Measurements from ENCODE around the gene PAQR9.
"Not testable (repeated sequence)": the region's sequence is repeated elsewhere in the genome, so short reads cannot be mapped to it uniquely, and the experiment has no call there.

The PAQR9 gene

DNA sequence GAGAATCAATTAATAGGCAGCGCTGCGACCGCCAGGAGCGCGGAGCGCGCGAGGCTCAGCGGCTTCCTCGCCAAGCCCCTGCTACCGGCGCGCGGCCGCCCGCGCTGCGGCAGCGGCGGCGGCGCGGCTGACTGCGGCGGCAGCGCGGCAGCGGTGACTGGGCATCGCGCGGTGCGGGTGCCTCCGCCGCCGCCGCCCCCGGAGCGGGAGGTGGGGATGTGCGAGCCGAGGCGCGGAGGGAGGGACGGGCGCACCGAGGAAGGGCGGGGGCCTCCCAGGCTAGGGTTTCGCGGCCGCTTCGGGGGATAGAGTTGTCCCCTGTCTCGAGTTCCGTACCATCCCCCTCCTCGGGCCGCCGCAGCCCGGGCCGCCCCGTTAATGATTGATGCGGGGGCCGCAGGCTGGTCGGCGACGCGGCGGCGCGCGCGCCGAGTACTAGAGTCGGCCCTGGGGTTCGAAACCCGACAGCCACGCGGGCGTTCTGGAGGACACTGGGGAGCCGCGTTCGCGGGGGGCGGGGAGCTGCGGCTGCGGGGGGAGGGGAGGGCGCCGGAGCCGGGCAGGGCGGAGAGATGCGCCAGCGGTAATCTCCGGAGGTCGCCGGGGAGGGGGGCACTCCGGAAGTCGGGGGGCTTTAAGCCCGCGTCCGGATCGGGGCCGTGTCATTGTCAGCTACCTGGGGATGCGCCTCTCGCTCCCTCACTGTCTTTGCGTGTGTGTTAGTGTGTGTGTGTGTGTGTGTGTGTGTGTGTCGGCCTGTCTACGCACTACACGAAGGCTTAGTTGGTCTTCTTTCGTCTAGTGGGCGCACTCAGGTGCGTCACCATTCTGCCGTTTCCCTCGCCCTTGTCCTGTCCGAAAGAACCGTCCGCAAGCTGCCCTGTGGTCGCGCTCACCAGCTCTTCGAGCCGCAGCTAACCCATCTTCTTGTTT, at the start of gene PAQR9:
PAQR9 (minus strand) TSS at position 159 of the 933 bp plus-strand sequence. CDS start 338 bp downstream, outside the sequence.
- peak; percentile 64 for DNase-seq (ENCODE audit: low spot score)

DNA sequence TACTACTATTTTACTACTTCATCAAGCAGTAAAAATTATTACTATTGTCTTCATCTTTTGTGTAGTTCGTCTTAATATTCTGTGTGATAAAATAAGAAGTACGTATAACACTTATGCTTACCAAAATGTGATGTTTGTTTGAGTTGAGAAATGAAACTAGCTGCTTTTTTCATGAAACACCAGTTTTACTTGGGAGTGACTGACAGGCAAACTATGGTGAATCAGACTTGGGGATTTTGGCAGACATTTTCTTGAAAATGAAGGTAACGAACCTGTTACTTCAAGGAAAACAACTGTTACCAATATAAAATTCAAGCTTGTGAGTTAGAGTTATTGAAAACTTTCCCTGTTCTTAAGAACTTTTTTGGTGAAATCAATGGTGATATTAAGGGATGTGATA, 48.2 kb upstream of the PAQR9 start:
- DNase-seq (ENCODE audit: low spot score) = no peak

GRCh38 chr3:143010024-143010423, 46.5 kb upstream of the PAQR9 start:
- DNase-seq (ENCODE audit: low spot score) = no peak

DNA sequence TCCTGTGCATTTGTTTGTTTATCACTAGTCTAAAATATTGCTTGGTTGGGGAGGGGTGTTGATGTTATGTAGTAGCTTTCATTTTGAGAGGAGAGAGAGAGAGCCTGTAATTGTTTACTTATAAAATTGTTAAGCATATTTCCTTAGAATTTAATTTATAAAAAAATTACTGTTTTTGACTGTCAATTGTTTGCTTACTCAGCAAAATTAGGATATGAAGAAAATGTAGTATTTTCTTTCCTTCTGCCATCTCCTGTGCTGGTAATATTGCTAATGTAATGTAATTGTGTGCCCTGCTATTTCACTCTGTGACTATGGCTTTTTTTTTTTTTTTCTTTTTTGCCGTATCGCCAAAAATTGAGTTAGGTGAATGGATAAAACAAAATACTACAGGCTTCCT, 41.3 kb upstream of the PAQR9 start:
- no peak for DNase-seq (ENCODE audit: low spot score)

- no peak for DNase-seq (ENCODE audit: low spot score)
These were observed 39.3 kb upstream of the PAQR9 start for GRCh38 chr3:143002727-143003126.

DNA sequence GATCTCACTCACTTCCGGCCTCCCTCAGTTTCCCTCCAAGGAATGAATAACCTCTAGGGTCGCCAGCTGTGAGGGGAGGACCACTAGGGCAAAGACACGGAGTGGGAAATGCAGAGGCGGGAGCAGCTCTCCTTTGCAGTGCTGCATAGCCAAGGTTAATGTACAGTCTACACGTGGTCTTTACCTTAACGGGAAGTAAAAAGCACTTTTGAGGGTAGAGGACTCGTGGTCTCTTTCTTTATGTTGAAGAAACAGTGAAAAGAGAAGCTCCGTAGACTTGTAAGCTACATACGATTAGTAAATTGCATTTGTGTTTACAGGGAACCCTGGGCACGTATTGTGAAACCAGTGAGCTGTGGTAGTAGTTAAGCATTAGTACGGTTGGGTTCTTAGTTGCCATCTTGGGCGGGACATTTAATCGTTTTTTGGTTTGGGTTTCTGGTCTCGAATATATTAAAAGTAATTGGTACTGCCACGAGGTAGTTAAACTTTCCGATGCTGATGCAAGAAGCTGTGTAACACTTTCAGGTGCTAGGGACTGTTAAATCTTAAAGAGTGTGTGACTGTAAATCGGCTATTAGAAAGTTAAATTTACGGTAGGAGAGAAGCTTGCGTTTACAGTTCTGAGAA, 38.7 kb upstream of the PAQR9 start:
- DNase-seq (ENCODE audit: low spot score) = peak; percentile 12

DNA sequence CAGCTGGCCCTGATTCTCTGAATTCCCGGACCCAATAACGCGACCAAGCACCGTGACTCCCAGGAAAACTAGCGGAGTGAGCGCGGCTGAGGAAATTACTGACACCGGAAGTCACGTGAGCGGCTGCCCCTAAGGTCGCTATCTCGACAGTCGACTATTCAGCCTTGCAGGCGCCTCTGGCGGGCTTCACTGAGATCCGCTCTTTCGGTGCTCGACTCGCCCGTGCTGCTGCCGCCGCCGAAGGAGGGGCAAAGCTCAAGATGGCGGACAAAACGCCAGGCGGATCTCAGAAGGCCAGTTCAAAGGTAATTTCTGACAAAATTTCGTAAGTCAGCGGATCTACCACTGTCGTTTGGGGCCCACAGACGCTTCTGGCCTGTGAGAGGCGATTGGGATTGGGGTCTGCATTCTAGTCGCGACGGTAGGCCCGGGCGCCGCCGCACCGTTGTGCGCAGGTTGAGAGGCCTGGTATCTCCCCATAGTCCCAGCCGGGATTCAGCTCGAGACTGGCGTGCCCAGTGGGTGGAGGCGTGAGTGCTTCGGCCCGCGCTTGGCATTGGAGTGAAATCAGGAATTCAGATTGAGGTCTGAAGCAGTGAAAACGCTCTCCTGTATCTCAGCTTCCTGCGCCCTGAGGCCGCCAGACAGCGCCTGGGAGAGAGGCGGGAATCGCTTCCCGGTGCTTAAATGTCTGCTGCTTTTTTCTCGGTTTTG, 38.1 kb upstream of the PAQR9 start, which contains the start of gene U2SURP:
U2SURP (plus strand) TSS at position 202 of the 714 bp plus-strand sequence; CDS start at position 261, 59 bp downstream.
- DNase-seq (ENCODE audit: low spot score) = peak; percentile 64

- DNase-seq (ENCODE audit: low spot score) = no peak
These were observed 37.5 kb upstream of the PAQR9 start for GRCh38 chr3:143001034-143001368.

GRCh38 chr3:143000528-143000927, 37.1 kb upstream of the PAQR9 start:
- DNase-seq (ENCODE audit: low spot score) = no peak

- no peak for DNase-seq (ENCODE audit: low spot score)
These were observed 36.4 kb upstream of the PAQR9 start for GRCh38 chr3:142999881-143000280.

DNA sequence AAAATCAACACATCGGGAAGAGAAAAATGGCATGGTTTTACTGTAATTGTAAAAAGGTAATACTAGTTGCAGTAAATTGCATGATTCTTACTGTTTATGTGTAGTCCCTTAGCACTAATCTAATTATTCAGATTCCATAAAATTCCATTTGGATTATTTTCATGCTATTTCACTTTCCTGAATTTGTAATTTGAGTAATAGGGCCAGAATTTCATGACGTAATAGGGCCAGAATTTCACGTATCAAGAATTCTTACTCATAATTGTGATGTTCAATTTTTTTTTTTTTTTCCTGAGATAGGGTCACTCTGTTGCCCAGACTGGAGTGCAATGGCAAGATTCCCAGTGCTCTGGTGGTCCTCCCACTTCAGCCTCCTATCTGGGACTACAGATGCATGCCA, 35.0 kb upstream of the PAQR9 start:
- no peak for DNase-seq (ENCODE audit: low spot score)

- no peak for DNase-seq (ENCODE audit: low spot score)
These were observed 33.9 kb upstream of the PAQR9 start for GRCh38 chr3:142997330-142997729.

GRCh38 chr3:142993958-142994442, 30.5 kb upstream of the PAQR9 start:
- peak; percentile 28 for DNase-seq (ENCODE audit: low spot score)

DNA sequence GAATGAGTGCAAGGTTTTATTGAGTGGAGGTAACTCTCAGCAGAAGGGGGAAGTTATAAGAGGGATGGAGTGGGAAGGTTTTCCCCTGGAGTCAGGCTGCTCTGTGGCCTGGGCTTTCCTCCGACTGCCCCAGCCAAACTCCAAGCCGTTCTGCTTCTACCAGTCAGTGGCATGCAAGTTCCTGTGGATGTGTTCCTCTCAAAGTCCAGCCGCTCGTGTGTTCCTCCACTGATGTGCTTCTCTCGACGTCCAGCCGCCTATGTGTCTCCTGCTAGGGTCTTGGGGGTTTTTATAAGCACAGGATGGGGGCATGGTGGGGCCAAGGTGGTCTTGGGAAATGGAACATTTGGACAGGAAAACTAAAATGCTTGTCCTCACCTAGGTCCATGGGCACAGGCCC, 28.8 kb upstream of the PAQR9 start:
- DNase-seq (ENCODE audit: low spot score) = no peak

DNA sequence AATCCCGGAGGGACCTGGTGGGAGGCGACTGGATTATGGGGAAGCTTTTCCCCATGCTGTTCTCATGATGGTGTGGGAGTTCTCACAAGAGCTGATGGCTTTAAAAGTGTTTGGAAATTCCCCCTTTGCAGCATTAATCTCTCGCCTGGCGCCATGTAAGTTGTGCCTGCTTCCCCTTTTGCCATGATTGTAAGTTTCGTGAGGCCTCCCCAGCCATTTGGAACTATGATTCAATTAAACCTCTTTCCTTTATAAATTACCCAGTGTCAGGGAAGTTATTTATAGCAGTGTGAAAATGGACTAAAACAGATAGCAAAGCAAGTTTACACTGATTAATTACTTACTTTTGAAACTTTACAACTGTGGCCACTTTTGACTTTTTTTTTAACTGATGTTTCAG, 27.2 kb upstream of the PAQR9 start:
- no peak for DNase-seq (ENCODE audit: low spot score)

DNA sequence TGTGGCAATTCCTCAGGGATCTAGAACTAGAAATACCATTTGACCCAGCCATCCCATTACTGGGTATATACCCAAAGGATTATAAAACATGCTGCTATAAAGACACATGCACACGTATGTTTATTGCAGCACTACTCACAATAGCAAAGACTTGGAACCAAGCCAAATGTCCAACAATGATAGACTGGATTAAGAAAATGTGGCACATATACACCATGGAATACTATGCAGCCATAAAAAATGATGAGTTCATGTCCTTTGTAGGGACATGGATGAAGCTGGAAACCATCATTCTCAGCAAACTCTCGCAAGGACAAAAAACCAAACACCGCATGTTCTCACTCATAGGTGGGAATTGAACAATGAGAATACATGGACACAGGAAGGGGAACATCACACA, 25.4 kb upstream of the PAQR9 start:
- DNase-seq (ENCODE audit: low spot score) = not testable (repeated sequence)

- not testable (repeated sequence) for DNase-seq (ENCODE audit: low spot score)
These were observed 24.7 kb upstream of the PAQR9 start for GRCh38 chr3:142988221-142988620.

GRCh38 chr3:142987707-142988106, 24.2 kb upstream of the PAQR9 start:
- no peak for DNase-seq (ENCODE audit: low spot score)

DNA sequence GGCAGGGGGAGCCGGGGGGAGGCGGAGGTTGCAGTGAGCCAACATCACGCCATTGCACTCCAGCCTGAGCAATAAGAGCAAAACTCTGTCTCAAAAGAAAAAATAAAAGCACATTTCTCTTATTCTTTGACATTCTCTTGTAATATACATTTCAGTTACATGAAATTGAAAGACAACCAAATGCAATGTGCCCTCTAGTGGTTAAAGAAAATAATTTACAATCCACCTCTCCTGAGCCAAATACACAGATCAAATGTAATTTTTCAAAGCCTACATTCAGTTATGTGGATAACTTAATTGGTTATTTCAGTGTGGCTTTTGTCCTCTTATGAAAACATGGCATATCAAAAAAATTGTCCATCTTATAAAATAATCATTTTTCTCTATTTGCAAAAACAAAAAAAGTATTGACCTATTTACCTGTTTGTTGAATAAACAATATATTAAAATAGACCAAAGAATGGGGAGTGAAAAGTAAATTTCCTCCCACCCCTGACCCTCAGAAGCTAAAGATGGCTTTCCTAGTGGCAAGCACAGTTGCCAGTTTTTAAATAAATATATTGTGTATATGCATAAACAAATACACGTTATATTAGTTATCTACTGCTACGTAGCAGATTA, 23.7 kb upstream of the PAQR9 start:
- no peak for DNase-seq (ENCODE audit: low spot score)

- no peak for DNase-seq (ENCODE audit: low spot score)
These were observed 20.8 kb upstream of the PAQR9 start for GRCh38 chr3:142984255-142984654.

- no peak for DNase-seq (ENCODE audit: low spot score)
These were observed 19.8 kb upstream of the PAQR9 start for GRCh38 chr3:142983318-142983717.
